Measurements from ENCODE around the gene OR4S2. TPM values are rescaled to one million over a fixed set of nuclear protein-coding genes. Genes with fewer than 3 reads are reported as not detected.

The OR4S2 gene, protein sequence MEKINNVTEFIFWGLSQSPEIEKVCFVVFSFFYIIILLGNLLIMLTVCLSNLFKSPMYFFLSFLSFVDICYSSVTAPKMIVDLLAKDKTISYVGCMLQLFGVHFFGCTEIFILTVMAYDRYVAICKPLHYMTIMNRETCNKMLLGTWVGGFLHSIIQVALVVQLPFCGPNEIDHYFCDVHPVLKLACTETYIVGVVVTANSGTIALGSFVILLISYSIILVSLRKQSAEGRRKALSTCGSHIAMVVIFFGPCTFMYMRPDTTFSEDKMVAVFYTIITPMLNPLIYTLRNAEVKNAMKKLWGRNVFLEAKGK
- total RNA-seq: not detected in 2 replicates

GRCh38 chr11:55648027-55648426, at the start of gene OR4S2:
TSS of gene OR4S2 (plus strand) at chr11:55648327. CDS start at chr11:55650904, 2,577 bp downstream.
- DNase-seq (ENCODE audit: low read depth in 2 of 2): no peak

DNA sequence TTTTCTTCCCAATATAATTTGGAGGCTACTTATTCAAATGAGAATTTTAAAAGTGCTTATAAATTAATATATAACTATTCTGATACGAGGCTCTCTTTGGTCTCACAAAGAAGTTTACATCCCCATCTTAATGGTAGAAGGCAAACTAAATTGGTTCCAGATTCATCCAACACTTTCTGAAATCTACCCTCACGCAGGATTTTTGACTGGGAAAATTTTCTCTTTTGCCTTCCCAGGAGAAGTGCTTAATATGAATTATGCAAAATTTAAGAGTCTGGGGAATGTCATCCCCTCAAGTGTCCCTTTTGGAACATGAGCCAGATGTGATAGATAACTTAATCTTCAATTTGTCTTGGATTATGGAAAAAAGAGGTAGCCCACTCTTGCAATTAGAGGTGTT, 40.6 kb upstream of the OR4S2 start, which contains the start of gene OR4C11:
Gene OR4C11, minus strand, starts transcription at position 101 of the 400 bp plus-strand sequence. CDS start 3,272 bp downstream, outside the sequence.
- DNase-seq (ENCODE audit: low read depth in 2 of 2): no peak

- no peak for DNase-seq (ENCODE audit: low read depth in 2 of 2)
These were observed 23.6 kb upstream of the OR4S2 start for GRCh38 chr11:55624531-55624930.

GRCh38 chr11:55634813-55635212, 13.3 kb upstream of the OR4S2 start, which contains the start of gene OR4P4:
TSS of gene OR4P4 (plus strand) at chr11:55635113.
- no peak for DNase-seq (ENCODE audit: low read depth in 2 of 2)

DNA sequence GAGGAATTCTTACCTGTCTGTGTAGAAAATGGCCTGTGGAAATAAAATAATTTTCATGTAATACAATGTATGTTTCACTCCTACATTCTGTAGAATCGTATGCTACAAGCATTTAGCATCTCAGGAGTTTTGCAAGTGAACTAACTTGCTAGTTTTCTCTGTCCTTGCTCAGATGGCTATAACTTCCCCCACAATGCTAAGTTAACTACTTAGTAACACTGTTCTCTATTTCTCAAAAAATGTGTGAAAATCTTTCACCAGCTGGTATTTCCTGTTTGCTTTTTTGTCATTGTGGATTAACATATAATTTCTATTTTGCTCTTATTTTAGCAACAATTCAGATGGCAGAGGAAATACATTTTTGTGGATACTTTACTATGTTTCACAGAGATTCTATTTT, 4.4 kb downstream of the OR4S2 start:
- DNase-seq (ENCODE audit: low read depth in 2 of 2): no peak

DNA sequence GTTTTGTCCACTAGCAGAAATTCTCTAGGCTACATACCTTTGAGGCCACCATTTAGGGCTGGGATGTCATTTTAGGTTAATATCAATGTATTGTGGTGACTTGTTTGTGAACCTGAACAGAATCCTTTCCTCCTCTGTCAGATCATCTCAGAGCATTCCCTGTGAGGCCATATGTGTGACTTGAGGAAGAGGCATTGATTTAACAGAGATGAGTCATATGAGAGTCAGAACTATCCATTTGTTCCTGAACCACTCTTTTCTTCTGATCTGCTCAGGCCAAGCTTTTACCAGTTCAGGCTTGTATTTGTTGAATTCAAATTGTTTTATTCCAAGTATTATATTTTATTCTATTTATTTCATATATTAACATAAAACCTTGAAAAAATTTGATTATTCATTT, 7.0 kb downstream of the OR4S2 start:
- no peak for DNase-seq (ENCODE audit: low read depth in 2 of 2)

- DNase-seq (ENCODE audit: low read depth in 2 of 2): no peak
These were observed 10.0 kb downstream of the OR4S2 start for GRCh38 chr11:55658031-55658573.

DNA sequence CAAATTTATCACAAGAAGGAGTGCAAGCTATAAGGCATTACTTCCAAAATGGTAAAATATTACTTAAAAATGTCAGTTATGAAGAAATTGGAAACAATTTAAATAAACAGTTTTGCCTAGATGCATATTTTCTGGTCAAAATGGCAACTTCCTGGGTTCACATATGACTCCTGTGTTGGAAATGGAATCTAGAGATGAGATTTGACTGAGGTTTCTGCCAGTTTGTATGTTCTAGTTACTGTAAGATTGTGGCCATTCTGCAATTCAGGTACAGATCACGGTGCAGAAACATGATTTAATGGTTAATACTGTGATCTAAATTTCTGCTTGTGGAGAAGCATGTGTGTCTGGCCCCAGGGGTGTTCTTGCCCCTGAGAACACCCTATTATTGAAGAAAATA, 10.5 kb downstream of the OR4S2 start:
- DNase-seq (ENCODE audit: low read depth in 2 of 2): no peak

DNA sequence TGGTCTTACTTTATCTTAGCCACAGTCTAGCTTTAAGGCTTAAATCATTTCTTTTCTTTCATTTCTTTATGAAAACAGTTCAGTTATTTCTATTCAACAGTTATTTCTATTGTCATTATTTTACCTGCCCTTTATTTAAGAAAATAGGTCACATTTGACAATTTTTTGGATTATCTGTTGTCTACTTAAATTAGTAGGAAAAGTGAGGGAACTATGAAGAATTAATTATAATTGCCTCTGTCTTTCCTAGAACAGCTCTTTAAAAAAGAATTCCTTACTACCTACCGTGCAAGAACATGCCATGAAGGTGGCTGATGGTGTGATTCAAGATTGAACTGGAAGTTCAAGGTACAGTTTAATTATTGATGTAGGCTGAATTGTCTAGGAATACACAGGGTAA, 13.8 kb downstream of the OR4S2 start, which contains the start of gene OR4C6:
Gene OR4C6, plus strand, starts transcription at position 301 of the 400 bp plus-strand sequence. CDS start 2,966 bp downstream, outside the sequence.
- no peak for DNase-seq (ENCODE audit: low read depth in 2 of 2)

DNA sequence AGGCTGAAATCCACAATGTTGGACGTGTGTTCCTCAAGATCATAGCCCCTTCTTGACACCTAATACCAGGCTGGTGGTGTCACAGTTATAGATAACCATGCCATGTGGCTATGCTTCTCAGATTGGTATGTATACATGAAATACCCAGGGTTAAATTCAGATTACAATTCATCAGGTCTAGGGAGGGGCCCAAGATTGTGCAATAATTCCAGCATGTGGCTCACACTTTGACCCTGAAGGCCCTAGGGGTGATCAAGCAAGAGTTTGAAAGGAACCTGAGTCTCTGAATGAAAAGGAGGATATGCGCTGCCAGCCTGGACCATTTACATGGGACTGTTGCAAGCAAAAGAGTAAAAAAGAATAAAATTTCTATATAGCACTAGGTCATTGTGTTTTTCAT, 21.2 kb downstream of the OR4S2 start:
- no peak for DNase-seq (ENCODE audit: low read depth in 2 of 2)

- no peak for DNase-seq (ENCODE audit: low read depth in 2 of 2)
These were observed 25.7 kb downstream of the OR4S2 start for GRCh38 chr11:55673860-55674259.

DNA sequence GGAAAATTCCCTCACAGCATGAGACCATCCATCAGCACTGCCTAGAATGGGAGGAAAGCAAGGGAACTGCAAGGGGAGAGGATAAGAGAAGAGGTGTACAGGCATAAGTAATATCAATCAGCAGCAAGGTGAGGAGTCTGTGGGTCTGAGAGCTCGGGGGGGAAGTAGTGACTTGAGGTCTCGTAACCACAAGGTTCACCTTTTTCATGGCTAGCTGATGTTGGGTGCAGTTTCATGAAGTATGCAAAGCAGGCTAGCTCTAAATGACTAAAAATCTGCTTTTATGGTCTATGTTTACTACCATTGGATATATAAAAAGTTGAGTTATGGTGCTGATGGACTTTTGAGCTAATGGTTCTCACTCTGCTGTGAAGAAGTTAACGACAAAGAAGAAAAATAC, 49.7 kb downstream of the OR4S2 start:
- no peak for DNase-seq (ENCODE audit: low read depth in 2 of 2)

- DNase-seq (ENCODE audit: low read depth in 2 of 2): no peak
These were observed 53.3 kb downstream of the OR4S2 start for GRCh38 chr11:55701429-55701828.

Other genes starting within 250 kb of the OR4S2 start
- gene OR4C15, start 93.9 kb upstream of the OR4S2 start, total RNA-seq: not detected in 2 replicates
- not detected in 2 replicates for gene OR4C16, start 76.2 kb upstream of the OR4S2 start, total RNA-seq
- gene OR4C11, start 40.7 kb upstream of the OR4S2 start, total RNA-seq: not detected in 2 replicates
- gene OR4P4, start 13.2 kb upstream of the OR4S2 start, total RNA-seq: not detected in 2 replicates
- not detected in 2 replicates for gene OR4C6, start 13.9 kb downstream of the OR4S2 start, total RNA-seq
- gene OR5D13, start 125.1 kb downstream of the OR4S2 start, total RNA-seq: not detected in 2 replicates
- not detected in 2 replicates for gene OR5D14, start 147.2 kb downstream of the OR4S2 start, total RNA-seq
- not detected in 2 replicates for gene OR5L1, start 163.0 kb downstream of the OR4S2 start, total RNA-seq
- not detected in 2 replicates for gene OR5D18, start 171.3 kb downstream of the OR4S2 start, total RNA-seq
- not detected in 2 replicates for gene OR5L2, start 178.9 kb downstream of the OR4S2 start, total RNA-seq
- gene OR5D16, start 190.4 kb downstream of the OR4S2 start, total RNA-seq: not detected in 2 replicates
- gene TRIM51, start 235.0 kb downstream of the OR4S2 start, total RNA-seq: not detected in 2 replicates